ENCODE results near the gene PHF21A. TPM values are rescaled to one million over a fixed set of nuclear protein-coding genes. Genes with fewer than 3 reads are reported as not detected.
"Not testable (repeated sequence)": the region's sequence is repeated elsewhere in the genome, so short reads cannot be mapped to it uniquely, and the experiment has no call there.

PHF21A gene
- polyA plus RNA-seq, 1 donor = 70.0 TPM

DNA sequence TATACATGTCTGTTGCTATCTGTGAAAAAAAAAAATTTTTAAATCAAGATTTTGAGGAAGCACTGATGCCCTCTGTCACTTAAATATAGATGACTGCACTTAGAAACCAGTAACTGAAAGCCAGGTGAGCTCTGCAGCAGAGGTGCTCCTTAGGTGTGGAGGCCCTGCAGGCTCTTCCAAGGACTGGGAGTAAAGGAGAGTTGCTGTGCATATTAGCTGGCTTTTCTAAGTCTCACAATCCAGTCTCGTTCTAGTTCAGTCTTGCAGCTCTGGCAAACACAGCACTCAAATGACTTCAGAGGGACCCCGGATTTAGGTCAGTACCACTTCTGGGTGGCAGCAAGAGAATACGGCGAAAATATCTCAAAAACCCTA is 137.8 kb downstream of the PHF21A start:
- DNase-seq = no peak

GRCh38 chr11:45982656-45983470 is 138.4 kb downstream of the PHF21A start:
- peak; percentile 62 for DNase-seq

DNA sequence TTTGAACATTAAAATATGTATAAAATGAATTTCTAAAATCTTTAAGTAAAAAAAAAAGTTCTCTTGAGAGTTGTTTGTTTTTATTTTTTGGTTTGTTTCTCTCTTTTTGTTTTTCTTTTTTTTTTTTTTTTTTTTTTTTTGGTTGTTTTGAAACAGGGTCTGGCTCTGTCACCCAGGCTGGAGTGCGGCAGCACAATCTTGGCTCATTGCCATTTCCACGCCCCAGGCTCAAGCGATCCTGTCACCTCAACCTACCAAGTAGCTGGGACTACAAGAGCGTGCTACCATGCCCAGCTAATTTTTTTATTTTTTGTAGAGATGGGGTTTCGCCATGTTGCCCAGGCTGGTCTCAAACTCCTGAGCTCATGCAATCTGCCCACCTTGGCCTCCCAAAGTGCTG is 139.4 kb downstream of the PHF21A start:
- DNase-seq = not testable (repeated sequence)

DNA sequence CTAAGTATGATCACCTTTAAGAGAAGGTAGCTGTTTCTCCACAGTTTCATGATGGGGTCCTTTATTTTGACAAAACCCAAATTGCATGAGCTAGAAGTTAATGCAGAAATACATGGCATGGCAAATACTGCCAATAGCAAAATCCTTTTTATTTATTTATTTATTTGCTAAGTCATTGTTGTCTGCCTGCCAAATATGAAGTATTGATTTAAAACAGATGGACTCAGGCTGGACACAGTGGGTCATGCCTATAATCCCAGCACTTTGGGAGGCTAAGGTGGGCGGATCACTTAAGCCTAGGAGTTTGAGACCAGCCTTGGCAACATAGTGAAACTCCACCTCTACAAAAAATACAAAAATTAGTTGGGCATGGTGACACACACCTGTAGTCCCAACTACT is 146.4 kb downstream of the PHF21A start:
- no peak for DNase-seq

DNA sequence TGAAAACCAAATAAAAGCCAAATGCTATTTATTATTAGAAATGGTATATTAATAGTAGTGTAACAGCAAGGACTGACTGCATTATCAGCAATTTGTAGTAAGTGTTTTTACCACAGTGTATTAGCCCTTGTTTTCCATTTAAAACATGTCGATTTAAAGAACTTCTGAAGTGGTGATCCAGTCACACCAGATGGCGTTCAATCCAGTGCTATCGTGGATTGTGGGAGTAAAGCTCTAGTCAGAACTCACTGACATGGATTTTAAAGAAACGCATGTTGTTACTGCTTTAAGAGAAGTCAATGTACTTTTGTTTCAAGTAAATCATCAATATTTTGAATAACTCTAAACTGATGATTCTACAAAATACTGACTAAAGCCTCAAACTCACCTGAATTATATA is 147.7 kb downstream of the PHF21A start:
- DNase-seq = no peak

- DNase-seq = no peak
Measured at GRCh38 chr11:45968901-45969300, 152.4 kb downstream of the PHF21A start.

- no peak for DNase-seq
Measured at GRCh38 chr11:45967506-45967905, 153.7 kb downstream of the PHF21A start.

DNA sequence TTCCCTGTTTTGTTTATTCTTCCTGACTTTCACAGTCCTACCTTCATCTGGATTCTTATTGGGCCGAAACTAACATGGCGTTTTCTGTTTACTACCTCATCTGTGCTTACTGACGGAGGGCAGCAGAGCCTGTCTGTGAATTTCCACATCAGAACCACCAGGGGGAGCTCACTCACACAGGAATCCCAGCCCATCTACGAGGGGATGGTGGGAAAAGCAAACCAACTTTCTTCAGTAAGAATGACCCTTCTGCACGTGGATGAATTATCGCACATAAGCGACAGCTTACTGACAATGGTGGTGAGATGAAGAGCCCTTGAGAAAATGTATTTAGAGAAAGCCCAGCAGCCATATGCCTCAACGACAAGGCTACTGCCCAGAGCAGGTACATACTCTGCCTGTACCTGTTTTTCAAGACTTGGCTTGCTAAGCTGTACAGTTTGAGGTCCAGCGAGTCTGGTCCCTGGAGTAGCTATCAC is 156.3 kb downstream of the PHF21A start:
- peak; percentile 81 for DNase-seq

GRCh38 chr11:45961751-45962240 is 159.5 kb downstream of the PHF21A start:
- no peak for DNase-seq

DNA sequence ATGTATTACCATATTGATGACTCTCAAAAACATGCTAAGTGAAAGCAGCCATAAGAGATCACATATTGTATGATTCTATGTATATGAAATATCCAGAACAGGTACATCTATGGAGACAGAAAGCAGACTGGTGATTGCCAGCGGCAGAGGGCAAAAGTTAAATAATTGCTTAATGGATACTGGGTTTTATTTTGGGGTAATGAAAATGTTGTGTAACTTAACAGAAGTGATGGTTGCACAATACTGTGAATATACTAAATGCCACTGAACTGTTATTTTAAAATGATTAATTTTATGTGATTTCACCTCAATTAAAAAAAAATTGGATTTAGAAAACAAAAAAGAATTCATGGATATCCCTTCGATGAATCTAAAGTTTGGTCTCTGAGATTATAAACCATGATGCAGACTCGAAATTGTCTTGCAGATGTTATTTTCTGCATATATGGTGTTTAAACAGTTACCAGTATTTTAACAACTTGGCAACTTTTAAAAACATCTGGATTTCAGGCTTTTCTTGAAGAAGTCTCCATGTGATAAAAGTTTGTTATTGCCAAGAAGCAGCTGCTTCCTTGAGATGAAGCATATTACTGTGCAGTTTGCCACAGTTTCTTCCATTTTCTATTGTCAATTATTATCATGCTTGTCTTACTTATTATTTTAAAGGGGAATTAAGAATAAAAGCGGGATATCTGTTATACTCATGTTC is 160.7 kb downstream of the PHF21A start:
- DNase-seq = no peak

DNA sequence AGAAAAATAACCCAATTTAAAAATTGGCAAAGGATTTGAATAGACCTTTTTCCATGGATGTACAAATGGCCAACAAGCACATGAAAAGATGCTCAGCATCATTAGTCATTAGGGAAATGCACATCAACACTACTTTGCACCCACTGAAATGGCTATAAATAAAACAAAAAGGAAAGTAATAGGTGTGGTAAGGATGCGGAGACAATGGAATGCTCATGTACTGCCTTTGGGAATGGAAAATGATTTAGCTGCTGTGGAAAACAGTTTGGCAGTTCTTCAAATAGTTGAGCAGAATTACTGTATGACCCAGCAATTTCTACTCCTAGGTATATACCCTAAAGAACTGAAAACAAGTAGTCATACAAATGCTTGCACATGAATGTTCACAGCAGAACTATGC is 161.4 kb downstream of the PHF21A start:
- DNase-seq = no peak

DNA sequence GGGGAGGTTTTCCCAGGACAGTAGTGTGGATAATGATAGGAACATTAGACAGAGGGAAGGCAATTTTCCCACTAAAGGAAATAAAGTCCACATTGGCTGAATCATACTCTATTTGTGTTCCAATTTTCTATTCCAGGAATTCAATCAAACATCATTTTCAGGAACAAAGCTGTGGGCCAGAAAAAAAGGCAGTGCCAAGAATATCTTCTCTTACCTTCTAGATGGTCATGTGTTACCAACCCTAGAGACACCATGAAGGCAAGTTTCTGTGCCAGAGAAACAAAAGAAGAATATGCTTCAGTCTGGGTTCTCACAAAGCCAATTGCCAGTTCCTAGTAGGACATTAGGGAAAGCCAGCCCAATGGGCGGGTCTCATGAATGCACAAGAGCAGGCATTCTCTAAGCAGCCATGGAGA is 171.3 kb downstream of the PHF21A start:
- DNase-seq = no peak

DNA sequence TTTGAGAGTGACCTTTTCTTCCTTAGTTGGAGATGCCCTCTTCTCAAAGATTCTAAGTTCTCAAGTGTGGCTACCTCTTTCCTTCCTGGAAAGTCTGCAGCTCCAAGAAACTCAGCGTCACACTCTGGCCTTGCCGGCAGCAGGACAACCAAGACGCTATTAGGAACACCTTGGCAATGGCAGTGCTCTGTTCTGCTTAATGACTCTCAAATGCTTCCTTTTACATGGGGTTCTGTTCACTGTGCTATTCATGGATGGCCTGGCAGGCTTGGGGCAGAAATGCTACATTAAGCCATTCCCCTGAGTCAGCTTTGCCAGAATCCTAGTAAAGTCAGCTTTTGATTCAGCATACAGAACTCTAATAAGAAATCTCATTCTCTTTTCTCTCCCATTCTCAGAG is 172.9 kb downstream of the PHF21A start:
- peak; percentile 24 for DNase-seq

- no peak for DNase-seq
Measured at GRCh38 chr11:45947885-45948284, 173.4 kb downstream of the PHF21A start.

GRCh38 chr11:45945397-45945999 is 175.8 kb downstream of the PHF21A start:
- no peak for DNase-seq

DNA sequence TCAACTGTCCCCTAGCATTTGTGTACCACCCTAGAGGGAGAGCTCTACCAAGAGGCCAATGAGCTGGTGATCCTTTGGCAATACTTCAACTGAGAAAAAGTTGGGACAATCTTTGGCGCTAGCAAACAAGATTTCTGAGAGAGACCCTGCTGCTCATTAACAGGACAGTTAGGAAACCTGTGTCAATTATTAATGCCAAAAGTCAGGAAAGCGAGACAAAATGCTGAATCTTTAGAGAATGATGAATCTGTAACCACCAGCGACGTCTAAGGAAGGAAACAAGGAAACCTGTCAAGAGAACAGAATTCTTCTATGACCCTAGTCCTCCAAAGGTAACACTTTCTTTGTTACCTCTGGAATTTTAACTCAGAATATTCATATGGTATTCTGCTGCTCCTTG is 178.9 kb downstream of the PHF21A start:
- no peak for DNase-seq

GRCh38 chr11:45941285-45941684 is 180.0 kb downstream of the PHF21A start:
- no peak for DNase-seq

- DNase-seq = no peak
Measured at GRCh38 chr11:45939836-45940235, 181.4 kb downstream of the PHF21A start.

- no peak for DNase-seq
Measured at GRCh38 chr11:45937916-45938315, 183.3 kb downstream of the PHF21A start.

DNA sequence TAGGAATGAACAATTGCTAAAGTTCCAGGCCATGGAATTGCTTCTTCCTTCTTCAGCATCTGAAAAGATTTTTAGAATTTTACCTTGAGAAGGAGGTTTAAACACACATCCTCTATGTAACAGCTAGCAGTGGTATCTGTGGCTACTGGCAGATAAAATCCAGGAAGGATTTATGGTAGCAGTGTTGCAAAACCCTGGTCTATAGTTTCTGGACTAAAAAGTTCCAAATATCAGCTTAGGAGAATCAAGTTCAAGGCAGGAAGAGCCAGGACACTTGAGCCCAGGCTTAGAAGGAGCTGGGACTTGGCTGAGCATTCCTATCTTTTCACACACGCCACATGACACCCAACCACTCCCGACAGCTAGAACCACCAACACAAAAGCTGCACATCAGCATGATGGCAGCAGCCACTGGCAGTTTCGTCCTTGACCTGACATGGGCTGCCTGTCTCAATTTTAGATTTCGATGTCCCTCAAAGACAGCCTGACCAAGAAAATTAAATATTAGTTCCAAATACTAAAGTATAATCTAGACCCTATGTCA is 184.7 kb downstream of the PHF21A start:
- no peak for DNase-seq

- no peak for DNase-seq
Measured at GRCh38 chr11:45935349-45936064, 185.7 kb downstream of the PHF21A start.
